H9 (cell line): Measurements from ENCODE around the gene ATP6V1C2. TPM values are rescaled to one million over a fixed set of nuclear protein-coding genes. Genes with fewer than 3 reads are reported as not detected.

Experiments used
- DNase-seq: peaks from one replicate; pipeline ENCODE4 v3.0.0-alpha.2; 2017
- H2AFZ ChIP-seq: one replicate; pipeline ENCODE4 v1.6.1; 2013; ENCODE audit warnings: mild to moderate bottlenecking, low read length, control low read depth, moderate library complexity
- H2AK5ac ChIP-seq: 2 replicates; pipeline ENCODE4 v1.6.1; 2013; ENCODE audit warnings: low read length, control low read depth, mixed read lengths; ENCODE audit not compliant: insufficient read length
- H2BK120ac ChIP-seq: one replicate; pipeline ENCODE4 v1.6.1; 2013; ENCODE audit warnings: low read depth, mild to moderate bottlenecking, low read length, control low read depth, inconsistent platforms; ENCODE audit not compliant: poor library complexity, severe bottlenecking
- H2BK12ac ChIP-seq: 2 replicates; pipeline ENCODE4 v1.6.1; 2013; ENCODE audit warnings: low read length, control low read depth, mixed read lengths, low read depth; ENCODE audit not compliant: insufficient read length
- H2BK15ac ChIP-seq: 2 replicates; pipeline ENCODE4 v1.6.1; 2013; ENCODE audit warnings: low read depth, low read length, control low read depth
- H2BK20ac ChIP-seq: one replicate; pipeline ENCODE4 v1.6.1; 2013; ENCODE audit warnings: low read depth, mild to moderate bottlenecking, low read length, control low read depth, inconsistent platforms; ENCODE audit not compliant: poor library complexity, severe bottlenecking
- H2BK5ac ChIP-seq: 2 replicates; pipeline ENCODE4 v1.6.1; 2013; ENCODE audit warnings: low read length, control low read depth, mixed read lengths; ENCODE audit not compliant: insufficient read length
- H3K14ac ChIP-seq: 2 replicates; pipeline ENCODE4 v1.6.1; 2013; ENCODE audit warnings: low read length, control low read depth; ENCODE audit not compliant: insufficient read depth
- H3K18ac ChIP-seq: 2 replicates; pipeline ENCODE4 v1.6.1; 2013; ENCODE audit warnings: low read depth, mild to moderate bottlenecking, mixed read lengths, low read length, control low read depth; ENCODE audit not compliant: insufficient read length
- H3K23ac ChIP-seq: 2 replicates; pipeline ENCODE4 v1.6.1; 2013; ENCODE audit warnings: low read length, control low read depth, mixed read lengths, low read depth; ENCODE audit not compliant: insufficient read length
- H3K23me2 ChIP-seq: 2 replicates; pipeline ENCODE4 v1.6.1; 2013; ENCODE audit warnings: low read depth, mild to moderate bottlenecking, mixed read lengths, low read length, control low read depth; ENCODE audit not compliant: insufficient read length, poor library complexity, severe bottlenecking
- H3K27ac ChIP-seq: 2 replicates; pipeline ENCODE4 v1.5.1; 2013; ENCODE audit warnings: low read length, control low read depth, mixed read lengths, low read depth; ENCODE audit not compliant: insufficient read length
- H3K27me3 ChIP-seq: 2 replicates; pipeline ENCODE4 v1.6.1; 2013; ENCODE audit warnings: low read length, control low read depth, inconsistent platforms; ENCODE audit not compliant: insufficient read depth
- H3K4ac ChIP-seq: 2 replicates; pipeline ENCODE4 v1.6.1; 2013; ENCODE audit warnings: low read depth, mild to moderate bottlenecking, control low read depth, inconsistent platforms, low read length, moderate library complexity
- H3K4me1 ChIP-seq: 2 replicates; pipeline ENCODE4 v1.6.1; 2013; ENCODE audit warnings: low read length, control low read depth, inconsistent platforms; ENCODE audit not compliant: insufficient read depth
- H3K4me2 ChIP-seq: 2 replicates; pipeline ENCODE4 v1.6.1; 2013; ENCODE audit warnings: low read length, control low read depth, mixed read lengths; ENCODE audit not compliant: insufficient read length, insufficient read depth
- H3K56ac ChIP-seq: 2 replicates; pipeline ENCODE4 v1.6.1; 2013; ENCODE audit warnings: low read depth, mild to moderate bottlenecking, mixed read lengths, low read length, control low read depth; ENCODE audit not compliant: insufficient read length
- H3K79me1 ChIP-seq: 2 replicates; pipeline ENCODE4 v1.6.1; 2013; ENCODE audit warnings: low read depth, mild to moderate bottlenecking, moderate library complexity, low read length, control low read depth, inconsistent platforms; ENCODE audit not compliant: insufficient read depth, poor library complexity, severe bottlenecking
- H3K79me2 ChIP-seq: 2 replicates; pipeline ENCODE4 v1.6.1; 2013; ENCODE audit warnings: low read length, control low read depth, inconsistent platforms; ENCODE audit not compliant: insufficient read depth
- H3K9ac ChIP-seq: 2 replicates; pipeline ENCODE4 v1.6.1; 2013; ENCODE audit warnings: low read length, control low read depth, mixed read lengths; ENCODE audit not compliant: insufficient read length; ENCODE audit errors: extremely low read depth
- H3K9me3 ChIP-seq: one replicate; pipeline ENCODE4 v1.6.1; 2013; ENCODE audit warnings: low read depth, low read length, inconsistent platforms; ENCODE audit not compliant: control insufficient read depth
- H3T11ph ChIP-seq: one replicate; pipeline ENCODE4 v1.6.1; 2013; ENCODE audit warnings: mild to moderate bottlenecking, low read length, control low read depth, inconsistent platforms
- H4K20me1 ChIP-seq: one replicate; pipeline ENCODE4 v1.6.1; 2013; ENCODE audit not compliant: control insufficient read depth, insufficient read length, insufficient read depth
- H4K5ac ChIP-seq: 2 replicates; pipeline ENCODE4 v1.6.1; 2013; ENCODE audit warnings: low read depth, mild to moderate bottlenecking, mixed read lengths, low read length, control low read depth; ENCODE audit not compliant: insufficient read length
- H4K8ac ChIP-seq: replicated peaks from 2 replicates; pipeline ENCODE4 v1.6.1; 2013; ENCODE audit warnings: low read length, control low read depth, mixed read lengths, low read depth; ENCODE audit not compliant: insufficient read length
- H4K91ac ChIP-seq: 2 replicates; pipeline ENCODE4 v1.6.1; 2013; ENCODE audit warnings: low read depth, mild to moderate bottlenecking, moderate library complexity, mixed read lengths, low read length, control low read depth; ENCODE audit not compliant: insufficient read length
- H3K27ac Mint-ChIP-seq, 3 experiments: 2 replicates in 2 of 3; 3 replicates in 1 of 3; pipeline ENCODE4 v1.8.0; 2020 to 2021; ENCODE audit warnings: mixed read lengths in 3 of 3, mild to moderate bottlenecking in 1 of 3, moderate library complexity in 1 of 3
- H3K27me3 Mint-ChIP-seq: 2 replicates; pipeline ENCODE4 v1.8.0; 2021; ENCODE audit warnings: low read depth, mild to moderate bottlenecking, moderate library complexity, mixed read lengths
- H3K36me3 Mint-ChIP-seq, 3 experiments: 2 replicates in 2 of 3; 3 replicates in 1 of 3; pipeline ENCODE4 v1.8.0; 2020 to 2021; ENCODE audit warnings: low read depth in 3 of 3, mixed read lengths in 3 of 3; ENCODE audit not compliant: insufficient read depth in 1 of 3
- H3K4me1 Mint-ChIP-seq, 2 experiments: 2 replicates each; pipeline ENCODE4 v1.8.0; 2020; ENCODE audit warnings: mixed read lengths in 2 of 2
- H3K4me3 Mint-ChIP-seq, 2 experiments: 2 replicates in 1 of 2; 3 replicates in 1 of 2; pipeline ENCODE4 v1.8.0; 2020 to 2021; ENCODE audit warnings: mild to moderate bottlenecking in 2 of 2, mixed read lengths in 2 of 2, moderate library complexity in 1 of 2
- H3K9me3 Mint-ChIP-seq, 2 experiments: 2 replicates in 1 of 2; 3 replicates in 1 of 2; pipeline ENCODE4 v1.8.0; 2020; ENCODE audit warnings: mild to moderate bottlenecking in 2 of 2, mixed read lengths in 2 of 2, moderate library complexity in 1 of 2
- WGBS: extraction: QIAGEN DNeasy Blood & Tissue Kit; methylation state at CpG from one replicate; pipeline ENCODE4 v1.1.7; 2013; ENCODE audit warnings: missing lambda C conversion rate, low lambda C conversion rate, mixed read lengths; ENCODE audit not compliant: insufficient read length; ENCODE audit errors: extremely low coverage; 5-methylcytosine and 5-hydroxymethylcytosine counted together
- total RNA-seq: library from RNA; stranded (reverse); gene quantifications from 2 replicates; pipeline ENCODE4 v1.2.1, GENCODE V29; 2021
- TF ChIP-seq, protein P1 (sequence below): fragments of 200-600 bp; sonication (generic); conservative IDR thresholded peaks from 3 replicates; pipeline ENCODE4 v1.8.0; 2021; ENCODE audit warnings: antibody characterized with exemption, mild to moderate bottlenecking

Gene ATP6V1C2
- total RNA-seq, 1 experiment from 2014 or later: 1.2 TPM

DNA sequence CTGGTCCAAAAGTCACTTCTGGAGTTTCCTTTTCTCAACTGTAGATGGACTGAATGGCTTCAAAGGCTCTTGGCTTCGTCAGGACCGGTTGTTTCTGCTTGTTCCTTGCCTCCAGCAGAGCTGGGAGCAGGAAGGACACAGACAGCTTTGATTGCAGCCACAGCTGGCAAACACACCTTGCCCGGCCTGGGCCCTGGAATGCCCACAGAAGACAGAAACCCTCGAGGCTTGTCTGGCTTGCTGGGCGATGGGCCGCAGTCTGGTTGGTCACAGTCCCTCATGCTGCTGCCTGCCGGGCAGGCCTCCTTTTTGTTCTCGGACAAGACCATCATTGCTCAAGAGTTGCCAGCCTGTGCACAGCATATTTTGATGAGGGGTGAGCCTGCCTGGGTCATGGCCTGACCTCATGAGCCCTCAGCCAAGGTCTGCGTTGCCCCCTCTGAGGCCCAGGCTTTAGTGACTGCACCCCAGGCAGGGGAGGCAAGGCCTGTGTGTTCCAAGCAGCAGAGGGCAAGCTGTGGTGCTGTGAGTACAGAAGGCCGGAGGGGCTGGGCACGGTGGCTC is 37.8 kb downstream of the ATP6V1C2 start:
- Histone ChIP-seq H2AFZ (no peak overlapping the region), H3K27ac (no peak overlapping the region), H3K14ac (no peak overlapping the region), H3K9ac (no peak overlapping the region), H3K4me1 (no peaks in the 10 kb centered on the region), H3K9me3 (no peaks in the 10 kb centered on the region), H3K4ac (no peak overlapping the region), H2BK20ac (no peak overlapping the region), H3K56ac (no peak overlapping the region), H3T11ph (no peak overlapping the region), H4K20me1 (no peaks in the 10 kb centered on the region), H3K23ac (no peak overlapping the region), H3K27me3 (no peaks in the 10 kb centered on the region), H3K4me2 (no peak overlapping the region), H2BK15ac (no peak overlapping the region), H3K18ac (no peak overlapping the region), H2AK5ac (no peak overlapping the region), H3K79me1 (no peaks in the 10 kb centered on the region), H3K23me2 (no peaks in the 10 kb centered on the region), H3K79me2 (no peaks in the 10 kb centered on the region), H4K91ac (no peak overlapping the region), H4K8ac (no peak overlapping the region), H4K5ac (no peak overlapping the region), H2BK12ac (no peak overlapping the region), H2BK5ac (no peak overlapping the region), H2BK120ac (no peak overlapping the region)
- no peaks in the 10 kb centered on the region for H3K9me3 Mint-ChIP-seq
- peaks cover 6 to 9% of the 10 kb centered on the region in 2 experiments for H3K4me1 Mint-ChIP-seq
- no peak overlapping the region for H3K4me3 Mint-ChIP-seq
- WGBS: no CpG with 5 or more reads among the region's 11 CpGs
- TF ChIP-seq, protein P1, sequence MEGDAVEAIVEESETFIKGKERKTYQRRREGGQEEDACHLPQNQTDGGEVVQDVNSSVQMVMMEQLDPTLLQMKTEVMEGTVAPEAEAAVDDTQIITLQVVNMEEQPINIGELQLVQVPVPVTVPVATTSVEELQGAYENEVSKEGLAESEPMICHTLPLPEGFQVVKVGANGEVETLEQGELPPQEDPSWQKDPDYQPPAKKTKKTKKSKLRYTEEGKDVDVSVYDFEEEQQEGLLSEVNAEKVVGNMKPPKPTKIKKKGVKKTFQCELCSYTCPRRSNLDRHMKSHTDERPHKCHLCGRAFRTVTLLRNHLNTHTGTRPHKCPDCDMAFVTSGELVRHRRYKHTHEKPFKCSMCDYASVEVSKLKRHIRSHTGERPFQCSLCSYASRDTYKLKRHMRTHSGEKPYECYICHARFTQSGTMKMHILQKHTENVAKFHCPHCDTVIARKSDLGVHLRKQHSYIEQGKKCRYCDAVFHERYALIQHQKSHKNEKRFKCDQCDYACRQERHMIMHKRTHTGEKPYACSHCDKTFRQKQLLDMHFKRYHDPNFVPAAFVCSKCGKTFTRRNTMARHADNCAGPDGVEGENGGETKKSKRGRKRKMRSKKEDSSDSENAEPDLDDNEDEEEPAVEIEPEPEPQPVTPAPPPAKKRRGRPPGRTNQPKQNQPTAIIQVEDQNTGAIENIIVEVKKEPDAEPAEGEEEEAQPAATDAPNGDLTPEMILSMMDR: no peak
- no peak overlapping the region; a peak in 1 of 7 replicates for H3K27ac Mint-ChIP-seq
- no peaks in the 10 kb centered on the region for H3K36me3 Mint-ChIP-seq
- DNase-seq: no peak
- H3K27me3 Mint-ChIP-seq: peaks cover 7% of the 10 kb centered on the region
